Spleen (tissue), 7 donors: ENCODE measurements around the gene RPS19BP1.

Source experiments
- POLR2A ChIP-seq, 3 donors: fragments of 450-650 bp; IDR thresholded peaks; one replicate each; pipeline ENCODE4 v1.5.1; 2017; ENCODE audit warnings: antibody characterized with exemption in 3 of 3, mild to moderate bottlenecking in 1 of 3
- TF ChIP-seq, protein P1 (sequence below), 11 experiments: fragments of 200-600 bp in 7 of 11; fragments of 450-650 bp in 4 of 11; sonication (generic) in 4 of 11; IDR thresholded peaks in 8 of 11; conservative IDR thresholded peaks in 3 of 11; 1 replicate in 7 of 11; 2 replicates in 4 of 11; pipeline versions ENCODE4 v1.4.0 to v1.8.0; 2016 to 2021; ENCODE audit warnings: antibody characterized with exemption in 11 of 11, inconsistent platforms in 4 of 11, mild to moderate bottlenecking in 1 of 11
- donor health status: DM: no; HTN: no; CAD: no; lungs with moderate emphysema.
- donor health status: DM: no; HTN: no; CAD: no.
- donor health status: DM: no; HTN: no; CAD: no.

GRCh38 chr22:39530692-39531331 is 1.7 kb downstream of the RPS19BP1 start:
- TF ChIP-seq, protein P1, sequence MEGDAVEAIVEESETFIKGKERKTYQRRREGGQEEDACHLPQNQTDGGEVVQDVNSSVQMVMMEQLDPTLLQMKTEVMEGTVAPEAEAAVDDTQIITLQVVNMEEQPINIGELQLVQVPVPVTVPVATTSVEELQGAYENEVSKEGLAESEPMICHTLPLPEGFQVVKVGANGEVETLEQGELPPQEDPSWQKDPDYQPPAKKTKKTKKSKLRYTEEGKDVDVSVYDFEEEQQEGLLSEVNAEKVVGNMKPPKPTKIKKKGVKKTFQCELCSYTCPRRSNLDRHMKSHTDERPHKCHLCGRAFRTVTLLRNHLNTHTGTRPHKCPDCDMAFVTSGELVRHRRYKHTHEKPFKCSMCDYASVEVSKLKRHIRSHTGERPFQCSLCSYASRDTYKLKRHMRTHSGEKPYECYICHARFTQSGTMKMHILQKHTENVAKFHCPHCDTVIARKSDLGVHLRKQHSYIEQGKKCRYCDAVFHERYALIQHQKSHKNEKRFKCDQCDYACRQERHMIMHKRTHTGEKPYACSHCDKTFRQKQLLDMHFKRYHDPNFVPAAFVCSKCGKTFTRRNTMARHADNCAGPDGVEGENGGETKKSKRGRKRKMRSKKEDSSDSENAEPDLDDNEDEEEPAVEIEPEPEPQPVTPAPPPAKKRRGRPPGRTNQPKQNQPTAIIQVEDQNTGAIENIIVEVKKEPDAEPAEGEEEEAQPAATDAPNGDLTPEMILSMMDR (IDR thresholded peaks at IDR 0.05 in 8 of 11, conservative IDR thresholded peaks at IDR 0.05 in 3 of 11) = peak in 3 of 11 experiments; percentile 24 to 27 (median 24)
- no peak for TF ChIP-seq POLR2A (IDR thresholded peaks at IDR 0.05)
